Right atrium auricular region (tissue), 2 donors: ENCODE data around the gene ZNF275. TPM values are rescaled to one million over a fixed set of nuclear protein-coding genes. Genes with fewer than 3 reads are reported as not detected.
"Not testable (repeated sequence)": the region's sequence is repeated elsewhere in the genome, so short reads cannot be mapped to it uniquely, and the experiment has no call there.

Experiments
- DNase-seq: peaks from one replicate; pipeline ENCODE4 v3.0.0-alpha.2; 2019; ENCODE audit warnings: low spot score
- H3K27ac ChIP-seq, 2 donors: fragments of 200-600 bp; sonication (generic); 1 replicate in 1 of 2; 2 replicates in 1 of 2; pipeline ENCODE4 v1.5.1; 2016 to 2019
- H3K27me3 ChIP-seq, 2 donors: fragments of 200-600 bp; sonication (generic); one replicate each; pipeline versions ENCODE4 v1.5.1 to v1.6.0; 2017 to 2019
- H3K36me3 ChIP-seq: fragments of 200-600 bp; sonication (generic); one replicate; pipeline ENCODE4 v1.5.1; 2016
- H3K4me1 ChIP-seq, 2 donors: fragments of 200-600 bp; sonication (generic); one replicate each; pipeline versions ENCODE4 v1.5.1 to v1.6.0; 2017 to 2019
- H3K4me3 ChIP-seq, 2 donors: fragments of 200-600 bp; sonication (generic); 1 replicate in 1 of 2; 2 replicates in 1 of 2; pipeline ENCODE4 v1.5.1; 2017 to 2019; ENCODE audit warnings: mild to moderate bottlenecking in 1 of 2, moderate library complexity in 1 of 2
- H3K9me3 ChIP-seq, 2 donors: fragments of 200-600 bp; sonication (generic); one replicate each; pipeline ENCODE4 v1.5.1; 2019
- CTCF ChIP-seq, 2 donors: fragments of 200-600 bp; sonication (generic); IDR thresholded peaks; one replicate each; pipeline ENCODE4 v1.5.1; 2019; ENCODE audit warnings: antibody characterized with exemption in 2 of 2
- total RNA-seq, 2 donors: library from RNA; depleted of rRNA; stranded (reverse); fragments of >200 nt; gene quantifications; one replicate each; pipeline ENCODE4 v1.1.0, GENCODE V29; 2016

The ZNF275 gene
- total RNA-seq, 2 donors from 2014 or later = 5.9 to 7.2 TPM

- DNase-seq = peak; percentile 11
- no peak overlapping the region for H3K27ac ChIP-seq
- no peaks in the 10 kb centered on the region for H3K4me1 ChIP-seq
- no peaks in the 10 kb centered on the region for H3K27me3 ChIP-seq
- H3K9me3 ChIP-seq = no peaks in the 10 kb centered on the region
- TF ChIP-seq CTCF (IDR thresholded peaks at IDR 0.05) = no peak
- no peaks in the 10 kb centered on the region for H3K36me3 ChIP-seq
- H3K4me3 ChIP-seq = no peak overlapping the region
Observed at GRCh38 chrX:153317306-153317705, 16.6 kb upstream of the ZNF275 start.

GRCh38 chrX:153317996-153318722, 15.8 kb upstream of the ZNF275 start:
- Histone ChIP-seq H3K4me3 (no peak overlapping the region), H3K27ac (no peak overlapping the region), H3K9me3 (peaks cover 0 to 5% of the 10 kb centered on the region in 2 donors), H3K4me1 (no peaks in the 10 kb centered on the region), H3K27me3 (no peaks in the 10 kb centered on the region), H3K36me3 (no peaks in the 10 kb centered on the region)
- peak; percentile 26 for DNase-seq
- TF ChIP-seq CTCF (IDR thresholded peaks at IDR 0.05) = no peak

- Histone ChIP-seq H3K27me3 (no peaks in the 10 kb centered on the region), H3K9me3 (peaks cover 0 to 7% of the 10 kb centered on the region in 2 donors), H3K36me3 (no peaks in the 10 kb centered on the region), H3K27ac (no peak overlapping the region), H3K4me1 (no peaks in the 10 kb centered on the region), H3K4me3 (no peak overlapping the region)
- no peak for TF ChIP-seq CTCF (IDR thresholded peaks at IDR 0.05)
- DNase-seq = peak; percentile 44
Observed at GRCh38 chrX:153318811-153319210, 15.1 kb upstream of the ZNF275 start.

- Histone ChIP-seq H3K27ac (no peak overlapping the region), H3K27me3 (no peaks in the 10 kb centered on the region), H3K4me3 (no peak overlapping the region), H3K9me3 (peaks cover 0 to 7% of the 10 kb centered on the region in 2 donors), H3K4me1 (no peaks in the 10 kb centered on the region), H3K36me3 (no peaks in the 10 kb centered on the region)
- DNase-seq = peak; percentile 18
- TF ChIP-seq CTCF (IDR thresholded peaks at IDR 0.05) = no peak
Observed at GRCh38 chrX:153319295-153320046, 14.5 kb upstream of the ZNF275 start.

- not testable (repeated sequence) for H3K4me1 ChIP-seq, H3K36me3 ChIP-seq, DNase-seq, H3K9me3 ChIP-seq, H3K27ac ChIP-seq, H3K4me3 ChIP-seq, H3K27me3 ChIP-seq
Observed at GRCh38 chrX:153320047-153320443, 13.9 kb upstream of the ZNF275 start.

GRCh38 chrX:153320555-153321184, 13.3 kb upstream of the ZNF275 start:
- no peak overlapping the region for H3K4me3 ChIP-seq
- peak; percentile 28 for DNase-seq
- no peak overlapping the region for H3K27ac ChIP-seq
- H3K9me3 ChIP-seq = peaks cover 0 to 14% of the 10 kb centered on the region in 2 donors
- no peaks in the 10 kb centered on the region for H3K27me3 ChIP-seq
- no peak for TF ChIP-seq CTCF (IDR thresholded peaks at IDR 0.05)
- no peaks in the 10 kb centered on the region for H3K36me3 ChIP-seq
- no peaks in the 10 kb centered on the region for H3K4me1 ChIP-seq
